SKM-1 treated with dmso at 0.1 percent for 144 hours (cell line): ENCODE data around the gene MZT1.
"Not testable (repeated sequence)": the region's sequence is repeated elsewhere in the genome, so short reads cannot be mapped to it uniquely, and the experiment has no call there.

Experiments used
- DNase-seq: peaks from one replicate; lab custom pipeline; 2025; ENCODE audit not compliant: unreplicated experiment; lab: John Stamatoyannopoulos, UW

MZT1 gene, protein sequence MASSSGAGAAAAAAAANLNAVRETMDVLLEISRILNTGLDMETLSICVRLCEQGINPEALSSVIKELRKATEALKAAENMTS

DNA sequence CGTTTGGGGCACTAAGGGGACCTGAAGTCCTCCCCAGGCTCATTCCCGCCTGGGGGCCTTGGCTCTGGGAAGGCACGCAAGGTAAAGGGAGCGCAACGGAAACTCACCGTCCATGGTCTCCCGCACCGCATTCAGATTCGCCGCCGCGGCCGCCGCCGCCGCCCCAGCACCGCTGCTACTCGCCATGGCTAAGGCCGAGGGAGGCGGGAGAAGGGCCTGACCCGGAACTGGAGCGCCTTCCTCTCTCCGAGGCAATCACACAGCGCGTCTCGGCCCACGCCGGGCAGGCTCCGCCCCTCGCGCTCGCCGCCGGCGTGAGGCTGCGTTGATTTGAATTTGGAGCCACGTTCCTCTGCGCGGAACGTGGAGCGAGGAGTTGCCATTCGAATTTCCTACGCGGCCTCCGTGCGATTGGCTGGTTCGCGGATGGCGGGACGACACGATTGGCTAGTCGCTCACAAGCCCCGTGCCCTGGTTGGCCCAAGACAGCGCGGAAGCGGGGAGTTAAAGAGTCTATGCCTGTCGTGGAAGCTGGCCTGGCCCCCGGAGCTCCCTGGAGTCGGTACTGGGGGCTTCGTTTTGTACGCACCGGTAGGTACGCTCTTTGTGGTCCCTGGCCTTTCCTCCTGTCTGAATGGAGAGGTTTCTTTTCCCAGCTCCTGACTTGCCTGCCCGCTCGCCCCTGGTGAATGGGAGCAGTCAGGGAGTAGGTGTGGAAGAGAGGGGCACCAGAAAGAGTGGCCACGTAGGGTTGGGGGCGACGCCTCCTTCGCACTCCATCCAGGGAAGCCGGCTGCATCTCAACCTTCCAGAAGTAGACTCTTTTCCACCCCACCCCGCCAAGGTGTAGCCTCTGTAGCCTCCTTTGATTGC lies at the start of gene MZT1, which contains the start of gene BORA:
Gene MZT1 (minus strand): TSS at position 213 of the 873 bp plus-strand sequence. CDS start 27 bp downstream, at position 186.
Gene BORA (plus strand): TSS at position 507 of the 873 bp plus-strand sequence. CDS start 1,018 bp downstream, outside the sequence.
- peak; percentile 97 for DNase-seq

DNA sequence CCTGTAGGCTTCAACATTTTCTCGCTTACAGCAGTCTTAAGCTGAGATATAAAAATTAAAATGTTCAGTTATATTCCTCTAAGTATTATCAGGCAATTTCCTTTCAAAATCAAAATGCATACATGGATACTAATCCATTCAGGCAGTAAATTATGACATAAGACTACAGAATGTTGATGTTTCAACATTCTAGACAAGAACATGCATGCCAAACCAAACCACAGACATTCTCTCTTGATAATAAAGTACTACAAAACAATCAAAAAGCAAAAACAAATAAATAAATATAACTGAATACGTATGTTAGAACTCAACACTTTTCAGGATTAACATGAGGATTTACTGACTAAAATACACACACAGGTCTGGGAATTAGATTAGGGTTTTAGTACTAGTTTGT lies 46.6 kb upstream of the MZT1 start:
- DNase-seq = no peak

DNA sequence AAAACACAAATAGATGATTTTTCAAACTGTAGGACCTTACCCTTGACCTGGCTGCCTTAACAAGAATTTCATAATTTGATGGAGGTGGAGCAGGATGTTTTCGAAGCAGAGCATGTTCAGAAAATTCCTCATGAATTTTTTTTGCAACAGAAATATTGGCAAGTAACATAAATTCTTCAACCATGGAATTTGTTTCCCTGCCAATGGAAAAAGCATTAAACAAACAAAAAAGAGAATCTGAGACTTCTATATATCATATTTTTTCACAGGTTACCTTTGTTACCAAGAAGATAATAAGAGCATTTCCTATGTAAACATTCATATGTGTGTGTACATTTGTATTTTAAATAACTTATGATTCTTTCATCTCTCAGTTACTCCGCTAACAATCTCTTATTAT lies 36.0 kb upstream of the MZT1 start:
- no peak for DNase-seq

DNA sequence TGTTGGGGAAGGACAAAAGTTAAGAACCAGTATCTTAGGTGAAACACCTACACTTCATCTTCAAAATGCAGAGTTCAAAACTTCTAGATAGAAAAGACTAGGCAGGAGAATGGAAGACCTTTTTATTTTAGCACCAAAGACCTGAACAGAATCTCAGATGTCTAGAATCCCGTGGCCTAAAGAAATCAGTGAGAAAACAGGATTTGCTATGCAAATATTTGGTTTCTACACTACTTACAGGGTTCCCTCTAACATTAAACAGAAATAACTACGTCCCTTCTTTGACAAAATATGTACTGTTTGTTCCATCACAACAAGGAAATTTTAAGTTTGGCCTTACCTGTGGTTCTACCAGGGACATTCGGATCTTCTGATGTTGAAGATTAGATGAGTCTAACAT lies 32.8 kb upstream of the MZT1 start:
- DNase-seq = no peak

DNA sequence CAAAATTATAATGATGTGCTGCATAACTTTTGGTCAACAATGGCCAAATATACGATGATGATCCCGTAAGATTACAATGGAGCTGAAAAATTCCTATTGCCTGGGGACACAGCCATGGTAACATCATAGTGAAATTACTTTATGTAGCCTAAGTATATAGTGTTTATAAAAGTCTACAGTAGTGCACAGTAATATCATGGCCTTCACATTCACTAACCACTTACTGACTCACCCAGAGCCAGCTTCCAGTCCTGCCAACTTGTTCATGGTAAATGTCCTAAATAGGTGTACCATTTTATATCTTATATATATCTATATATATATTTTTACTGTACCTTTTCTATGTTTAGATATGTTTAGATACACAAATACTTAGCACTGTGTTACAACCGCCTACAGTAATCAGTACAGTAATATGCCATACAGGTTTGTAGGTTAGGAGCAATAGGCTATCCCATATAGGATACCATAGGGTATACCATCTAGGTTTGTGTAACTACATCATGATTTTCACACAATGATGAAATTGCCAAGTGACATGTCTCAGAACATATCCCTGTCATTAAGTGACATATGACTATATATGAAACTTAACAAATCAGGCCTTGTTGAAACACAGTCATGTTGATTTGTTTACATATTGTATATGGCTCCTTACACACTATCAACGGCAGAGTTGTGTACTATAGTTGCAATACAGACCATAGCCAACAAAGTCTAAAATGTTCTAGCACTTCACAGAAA lies 30.5 kb upstream of the MZT1 start:
- DNase-seq = no peak

DNA sequence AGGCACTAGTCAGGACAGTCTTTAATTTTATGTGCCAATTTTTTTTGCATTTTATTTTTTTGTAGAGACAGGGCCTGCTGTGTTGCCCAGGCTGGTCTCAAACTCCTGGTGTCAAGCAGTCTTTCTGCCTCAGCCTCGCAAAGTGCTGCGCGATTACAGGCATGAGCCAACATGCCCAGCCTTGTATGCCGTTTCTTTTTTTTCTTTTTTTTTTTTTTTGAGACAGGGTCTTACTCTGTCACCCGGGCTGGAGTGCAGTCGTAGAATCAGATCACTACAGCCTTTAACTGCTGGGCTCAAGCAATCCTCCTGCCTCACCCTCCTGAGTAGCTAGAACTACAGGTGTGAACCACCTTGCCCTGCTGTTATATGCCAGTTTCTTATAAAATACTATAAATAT lies 26.7 kb upstream of the MZT1 start:
- DNase-seq = no peak

DNA sequence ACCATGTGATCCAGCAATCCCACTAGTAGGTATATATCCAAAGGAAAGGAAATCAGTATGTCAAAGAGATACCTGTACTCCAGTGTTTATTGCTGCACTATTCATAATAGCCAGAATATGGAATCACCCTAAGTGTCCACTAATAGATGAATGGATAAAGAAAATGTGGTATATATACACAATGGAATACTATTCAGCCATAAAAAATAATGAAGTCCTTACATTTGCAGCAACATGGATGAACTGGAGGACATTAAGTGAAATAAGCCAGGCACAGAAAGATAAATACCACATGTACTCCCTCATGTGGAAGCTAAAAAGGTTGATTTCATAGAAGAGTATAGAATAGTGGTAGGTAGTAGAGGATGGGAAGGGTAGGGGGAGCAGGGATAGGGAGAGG lies 23.8 kb upstream of the MZT1 start:
- DNase-seq = no peak

DNA sequence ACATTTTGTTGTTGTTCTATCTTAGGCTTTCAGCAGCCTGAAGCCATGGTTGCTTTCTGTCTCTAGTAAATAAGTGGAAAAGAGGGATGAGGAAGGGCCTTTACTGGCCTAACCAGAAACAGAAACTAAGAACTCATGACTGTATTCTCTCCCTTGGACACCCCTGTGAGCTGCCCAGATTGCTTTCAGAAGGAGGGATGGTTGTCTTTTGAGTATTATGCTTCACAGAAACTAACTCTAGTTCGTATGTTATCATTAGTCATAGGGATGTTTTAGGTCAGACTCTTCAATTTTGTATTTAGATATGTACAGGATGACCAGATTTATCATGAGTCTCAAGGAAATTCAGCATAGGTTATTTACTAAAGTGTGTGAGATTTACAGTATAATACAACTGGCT lies 17.8 kb upstream of the MZT1 start:
- DNase-seq = no peak

DNA sequence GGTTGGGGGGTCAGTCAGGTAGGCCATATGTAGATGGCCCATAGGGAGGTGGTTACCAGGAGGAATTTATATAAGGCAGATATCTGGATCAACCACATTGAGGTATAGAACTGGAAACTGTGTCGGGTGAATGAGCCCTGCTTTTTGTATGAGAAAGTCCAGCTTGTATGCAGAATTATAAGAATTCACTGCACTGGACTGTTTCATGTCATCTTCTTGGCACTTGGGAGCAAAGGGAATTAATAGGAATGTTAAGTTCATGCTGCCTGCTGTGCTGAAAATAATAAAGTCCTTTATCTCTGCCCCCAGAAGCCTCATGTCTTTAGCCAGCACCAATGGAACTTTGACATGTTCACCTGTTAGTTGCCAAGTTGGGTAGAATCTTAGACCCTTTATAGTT lies 12.6 kb upstream of the MZT1 start:
- DNase-seq = no peak

DNA sequence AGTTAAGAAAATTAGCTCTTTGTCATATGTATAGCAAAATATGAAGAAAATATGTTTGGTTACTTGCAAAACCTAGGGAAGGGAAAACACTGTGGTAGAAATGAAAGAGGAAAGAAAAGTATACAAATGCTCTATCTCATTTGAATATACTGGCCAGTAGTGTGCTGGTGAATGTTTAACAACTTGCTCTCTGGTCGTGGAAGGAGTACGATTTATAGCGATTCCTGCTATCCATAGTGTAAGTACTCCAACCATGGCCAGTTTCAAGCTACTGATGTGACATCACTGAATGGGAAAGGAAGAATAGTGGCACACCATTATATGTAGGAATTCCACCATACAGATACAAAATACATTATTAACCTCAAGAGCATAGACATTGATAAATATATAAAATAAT lies 9.6 kb upstream of the MZT1 start:
- DNase-seq = no peak

DNA sequence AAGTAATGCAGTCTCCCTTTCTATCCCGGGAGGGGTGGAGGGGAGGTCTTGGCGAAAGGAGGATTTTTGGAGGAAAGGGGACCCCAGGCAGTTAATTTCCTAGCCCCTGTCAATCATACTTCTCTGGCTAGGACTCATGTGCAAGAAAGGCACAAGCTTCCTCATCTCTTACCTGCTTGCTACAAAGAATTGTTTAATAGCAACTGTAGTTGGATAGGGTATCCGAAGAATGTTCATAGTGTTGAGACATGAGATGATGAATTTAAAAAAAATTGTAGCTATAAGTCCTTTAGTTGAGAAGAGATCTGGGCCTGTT lies 819 bp upstream of the MZT1 start:
- DNase-seq = no peak

DNA sequence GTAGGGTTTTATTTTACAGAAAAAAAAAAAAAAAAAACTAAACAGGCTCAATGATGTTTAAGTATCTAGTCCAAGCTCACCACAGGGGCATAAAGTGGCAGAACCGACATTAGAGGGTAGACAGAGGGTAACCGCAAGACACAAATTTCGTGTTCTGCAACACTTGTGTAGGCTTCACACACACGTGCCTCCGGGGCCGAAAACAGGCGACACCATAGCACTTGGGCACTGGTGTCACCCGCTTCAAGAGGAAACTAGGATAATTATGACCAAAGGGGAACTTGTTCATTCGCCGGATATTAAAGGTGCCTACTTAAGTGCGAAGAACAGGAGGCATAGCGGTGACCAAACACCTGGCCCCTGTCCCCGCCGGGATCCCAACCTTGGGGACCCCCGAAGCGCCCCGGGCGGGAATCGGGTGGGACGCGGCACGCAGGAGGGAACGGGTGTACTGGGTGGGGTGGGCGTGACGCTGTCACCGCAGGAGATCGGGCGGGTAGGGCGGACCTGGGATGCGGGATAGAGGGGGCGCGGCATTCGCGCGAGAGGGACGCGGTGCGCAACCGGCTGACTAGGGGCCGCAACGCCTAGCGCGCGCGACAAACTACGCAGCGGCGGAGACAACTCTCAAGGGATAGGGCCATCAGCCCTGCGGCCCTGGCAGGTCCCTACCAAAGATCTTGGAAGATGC lies 558 bp downstream of the MZT1 start:
- DNase-seq = peak; percentile 42

DNA sequence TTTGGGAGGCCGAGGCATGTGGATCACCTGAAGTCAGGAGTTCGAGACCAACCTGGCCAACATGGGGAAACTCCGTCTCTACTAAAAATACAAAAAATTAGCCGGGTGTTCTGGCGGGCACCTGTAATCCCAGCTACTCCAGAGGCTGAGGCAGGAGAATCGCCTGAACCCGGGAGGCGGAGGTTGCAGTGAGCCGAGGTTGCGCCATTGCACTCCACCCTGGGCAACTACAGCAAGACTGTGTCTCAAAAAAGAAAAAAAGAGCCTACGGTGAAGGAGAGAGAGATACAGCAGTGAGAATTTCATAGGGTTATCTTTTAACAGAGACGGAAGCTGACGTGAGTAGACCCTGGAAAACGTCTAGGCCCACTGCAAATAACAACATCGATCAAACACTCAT lies 1.2 kb downstream of the MZT1 start:
- DNase-seq = not testable (repeated sequence)

DNA sequence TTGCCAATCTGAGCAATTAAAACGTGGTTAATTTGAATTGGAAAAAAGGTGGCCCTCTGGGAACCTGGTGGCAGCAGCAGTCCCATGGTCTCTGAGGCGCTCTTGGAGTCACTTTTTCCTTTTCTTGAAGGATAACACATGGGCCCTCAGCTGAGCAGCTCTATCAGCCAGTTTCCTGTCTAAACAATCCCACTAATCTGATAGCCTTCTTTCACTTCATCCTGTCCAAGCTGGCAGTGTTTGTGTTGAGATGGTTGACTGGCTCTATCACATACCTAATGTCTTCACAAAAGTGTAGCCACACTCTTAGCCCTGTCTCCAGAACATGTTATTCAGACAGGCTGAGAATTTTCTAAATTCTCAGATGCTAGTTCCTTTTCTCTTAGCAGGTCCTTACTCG lies 10.7 kb downstream of the MZT1 start:
- DNase-seq = no peak

DNA sequence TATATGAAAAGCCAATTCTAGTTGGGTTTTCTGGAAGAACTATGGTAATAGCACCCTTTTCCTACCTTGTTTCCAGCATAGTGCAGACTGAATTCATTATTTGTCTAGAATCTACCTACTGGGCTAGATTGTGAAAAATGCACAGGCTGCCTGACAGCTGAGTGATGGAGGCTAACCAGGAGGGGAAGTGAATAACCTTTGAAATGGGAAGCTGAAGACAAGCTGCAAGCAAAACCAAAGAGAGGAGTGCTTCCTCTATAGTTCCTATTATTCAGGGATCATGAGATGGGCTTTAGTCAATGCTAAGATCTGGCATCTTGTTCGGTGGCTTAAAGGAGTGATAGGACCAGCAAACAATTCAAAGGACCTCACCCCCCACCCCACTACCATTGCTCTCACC lies 26.9 kb downstream of the MZT1 start:
- peak; percentile 38 for DNase-seq

DNA sequence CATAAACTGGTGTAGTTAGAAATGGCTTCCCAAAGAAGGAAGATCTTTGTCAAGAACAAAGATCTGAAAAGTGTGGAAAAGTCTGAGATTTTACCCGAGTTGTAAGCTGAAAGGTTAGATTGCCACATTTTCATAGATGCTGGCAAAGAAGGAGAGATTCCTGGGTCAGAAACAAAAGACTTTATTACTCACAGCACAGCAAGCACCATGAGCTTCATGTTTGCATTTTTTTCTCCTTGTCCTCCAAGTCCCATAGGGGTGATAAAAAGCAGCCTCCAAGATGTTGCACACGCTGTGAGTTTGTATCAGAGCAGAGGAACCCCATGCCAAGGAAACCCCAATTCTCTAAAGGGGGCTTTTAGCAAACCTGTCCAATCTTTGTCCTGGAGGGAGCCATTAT lies 29.3 kb downstream of the MZT1 start:
- no peak for DNase-seq

DNA sequence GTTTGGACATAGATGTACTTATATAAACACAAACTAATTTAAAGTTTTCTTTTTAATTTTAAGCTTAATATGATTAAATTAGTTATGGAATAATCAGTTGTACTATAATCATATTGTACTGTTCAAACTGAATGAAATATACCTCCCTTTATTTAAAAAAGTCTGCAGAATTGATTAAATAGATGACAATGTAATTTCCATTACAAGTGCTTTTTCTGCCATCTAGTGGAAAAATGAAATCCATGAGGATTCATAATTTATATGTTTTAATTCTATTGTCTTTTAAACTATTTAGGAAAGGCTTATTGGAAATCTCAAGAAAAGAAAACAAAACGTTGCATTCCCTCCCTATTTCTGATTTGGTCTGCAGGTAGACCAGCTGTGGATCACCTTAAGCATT lies 30.9 kb downstream of the MZT1 start:
- no peak for DNase-seq

DNA sequence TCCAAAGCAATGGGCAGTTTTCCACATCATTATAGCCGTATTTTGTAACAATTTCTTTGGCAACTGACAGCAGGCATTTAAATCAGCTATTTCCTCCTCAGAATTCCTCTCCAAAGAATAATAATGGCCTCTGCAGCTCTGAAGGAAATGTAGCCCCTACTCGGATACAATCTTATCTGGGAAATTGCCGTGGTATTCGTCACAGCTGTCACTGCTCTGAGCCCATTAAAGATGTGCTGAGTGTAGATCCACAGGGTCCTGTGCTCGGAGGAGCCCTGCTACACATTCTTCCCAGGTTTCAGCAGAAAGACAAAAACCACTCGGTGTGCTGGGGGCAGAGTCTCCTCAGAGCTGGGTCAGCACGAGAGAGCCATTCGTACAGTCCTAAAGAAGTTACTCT lies 33.1 kb downstream of the MZT1 start:
- no peak for DNase-seq

DNA sequence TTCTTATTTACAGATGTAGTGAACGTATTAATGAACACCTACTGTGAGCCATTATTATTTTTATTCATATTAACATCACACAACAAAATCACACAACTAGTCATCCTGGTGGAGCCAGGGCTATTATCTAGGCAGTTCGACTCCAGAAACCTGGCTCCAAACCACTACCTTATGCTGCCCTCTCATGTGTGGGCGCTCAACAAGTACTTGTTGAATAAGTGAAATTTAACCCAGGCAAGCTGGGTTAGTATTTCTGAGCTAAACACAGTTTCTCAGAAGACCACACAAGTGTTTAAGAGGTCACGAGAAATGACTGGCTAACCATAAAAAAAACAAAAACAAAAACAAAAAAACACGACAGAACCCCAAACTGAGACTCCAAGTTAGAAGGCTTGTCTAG lies 33.6 kb downstream of the MZT1 start:
- no peak for DNase-seq

DNA sequence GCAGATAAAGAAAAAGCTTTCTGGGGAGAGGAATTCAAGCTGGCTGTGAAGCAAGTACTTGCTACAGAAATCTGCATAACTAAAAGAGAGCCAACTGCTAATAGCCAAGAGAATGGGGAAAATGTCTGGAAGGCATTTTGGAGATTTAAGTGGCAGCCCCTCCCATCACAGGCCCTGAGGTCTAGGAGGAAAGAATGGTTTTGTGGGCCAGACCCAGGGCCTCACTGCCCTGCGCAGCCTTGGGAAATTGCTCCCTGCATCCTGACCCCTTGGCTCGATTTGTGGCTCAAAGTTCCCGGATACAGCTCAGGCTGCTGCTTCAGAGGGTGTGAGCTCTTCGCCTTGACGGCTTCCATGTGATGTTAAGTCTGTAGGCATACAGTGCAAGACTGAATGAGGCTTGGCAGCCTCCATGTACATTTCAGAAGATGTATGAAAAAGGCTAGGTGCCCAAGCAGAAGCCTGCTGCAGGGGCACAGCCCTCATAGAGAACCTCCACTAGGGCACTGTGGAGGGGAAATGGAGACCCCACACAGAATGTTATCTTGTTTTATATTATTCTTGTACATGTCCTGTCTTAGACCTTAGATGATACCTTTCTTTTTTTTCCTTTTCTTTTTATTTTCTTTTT lies 34.4 kb downstream of the MZT1 start:
- DNase-seq = no peak

DNA sequence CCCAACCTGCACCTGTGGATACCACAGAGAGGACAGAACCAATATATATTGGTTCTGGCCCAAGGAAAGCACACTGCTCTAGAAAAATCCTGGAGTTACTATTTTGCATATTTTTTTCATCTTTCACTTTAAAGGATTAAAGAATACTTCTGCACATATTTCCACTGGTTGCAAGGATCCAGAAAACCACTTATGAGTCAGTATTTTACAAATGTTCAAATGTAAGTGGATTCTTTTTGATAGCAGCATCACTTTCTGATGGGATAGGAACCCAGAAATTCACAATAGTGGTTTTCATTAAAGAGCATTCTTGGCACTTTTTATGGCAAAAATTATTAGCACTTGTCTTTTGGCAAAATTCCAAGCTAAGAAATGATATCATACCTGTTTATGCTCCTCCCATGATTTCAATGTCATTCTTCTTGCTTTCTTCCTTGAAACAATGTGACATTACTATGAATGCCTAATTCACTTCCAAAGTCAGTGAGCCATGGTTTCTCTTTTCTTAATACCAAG lies 38.2 kb downstream of the MZT1 start:
- no peak for DNase-seq
